Measurements from ENCODE around the gene PARPBP.
"Not testable (repeated sequence)": the region's sequence is repeated elsewhere in the genome, so short reads cannot be mapped to it uniquely, and the experiment has no call there.

Gene PARPBP

DNA sequence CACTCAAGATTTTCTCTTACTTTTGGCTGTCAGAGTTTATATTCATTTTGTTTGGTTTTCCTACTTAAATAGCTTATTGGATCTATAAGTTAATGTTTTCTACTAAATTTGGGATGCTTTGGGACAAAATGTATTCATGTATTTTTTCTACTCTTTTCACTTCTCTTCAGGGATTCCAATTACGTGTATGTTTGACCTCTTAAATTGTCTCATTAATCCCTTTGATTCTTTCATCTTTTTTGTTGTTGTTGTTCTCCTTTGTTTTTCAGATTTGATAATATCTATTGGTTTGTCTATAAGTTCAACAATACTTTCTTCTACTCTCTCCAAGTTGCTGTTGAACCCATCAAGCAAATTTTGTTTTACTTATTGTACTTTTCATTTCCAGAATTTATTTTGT, 43.4 kb downstream of the PARPBP start:
- no peak for DNase-seq

DNA sequence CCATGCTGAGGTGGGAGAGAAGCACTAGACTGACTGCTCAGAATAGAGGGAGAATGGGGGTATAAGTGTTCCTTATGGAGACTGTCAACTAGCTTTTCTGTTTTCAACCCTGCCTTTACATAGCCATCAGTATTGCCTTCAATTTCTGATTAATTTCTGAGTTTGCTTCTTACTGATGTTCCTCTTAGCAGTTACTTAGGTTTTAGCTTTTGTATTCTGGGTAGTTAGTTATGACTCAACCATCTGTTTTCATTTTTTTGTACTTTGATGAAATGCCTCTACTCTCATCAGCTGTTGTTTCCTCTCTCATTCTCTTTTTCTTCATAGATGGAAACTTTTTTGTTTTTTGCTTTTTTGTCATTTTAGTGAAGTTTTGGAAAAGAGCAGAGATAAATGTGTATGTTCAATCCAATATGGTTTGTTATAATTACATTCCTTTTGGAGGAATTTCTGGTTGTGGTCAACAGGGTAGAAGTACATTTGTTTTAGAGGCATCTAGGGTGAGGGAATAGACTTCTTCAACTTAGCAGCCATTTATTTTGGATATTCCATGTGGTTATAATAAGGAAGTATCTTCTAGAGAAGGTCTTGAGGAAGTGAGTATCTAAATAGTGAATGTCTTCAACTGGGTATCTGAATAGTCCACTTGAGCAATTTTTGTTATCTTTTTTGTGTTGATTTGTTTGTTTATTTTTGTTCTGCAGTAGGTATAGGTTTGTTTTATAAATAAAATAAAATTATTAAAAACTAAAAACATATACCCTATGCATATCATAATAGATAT, 48.0 kb downstream of the PARPBP start:
- DNase-seq = peak in 1 of 5 donors; percentile 56

DNA sequence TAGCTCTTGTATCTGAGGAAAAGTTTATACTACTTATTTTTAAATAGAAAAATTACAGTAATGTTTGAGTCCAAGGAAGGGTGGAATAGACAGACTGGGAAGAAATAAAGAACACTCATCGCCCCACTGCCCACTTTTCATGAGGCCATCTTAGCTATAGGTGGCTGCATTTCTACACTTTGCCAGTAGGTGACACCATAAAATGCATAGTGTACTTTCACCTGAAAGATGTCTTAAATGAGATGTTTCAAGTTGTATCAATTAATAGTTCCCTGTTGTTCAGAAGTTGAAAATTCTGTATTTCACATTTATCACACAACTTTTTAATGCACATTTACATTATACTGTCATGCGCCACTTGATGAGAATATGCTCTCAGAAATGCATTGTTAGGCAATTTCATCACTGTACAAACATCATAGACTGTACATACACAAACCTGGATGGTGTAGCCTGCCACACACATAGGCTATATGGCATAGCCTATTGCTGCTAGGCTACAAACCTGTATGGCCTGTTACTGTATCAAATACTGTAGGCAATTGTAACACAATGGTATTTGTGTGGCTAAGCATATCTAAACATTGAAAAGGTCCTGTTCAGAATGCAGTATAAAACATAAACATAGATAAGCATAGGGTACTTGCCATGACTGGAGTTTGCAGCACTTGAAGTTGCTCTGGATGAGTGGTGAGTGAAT, 50.1 kb downstream of the PARPBP start:
- peak in 1 of 5 donors; percentile 42 for DNase-seq

DNA sequence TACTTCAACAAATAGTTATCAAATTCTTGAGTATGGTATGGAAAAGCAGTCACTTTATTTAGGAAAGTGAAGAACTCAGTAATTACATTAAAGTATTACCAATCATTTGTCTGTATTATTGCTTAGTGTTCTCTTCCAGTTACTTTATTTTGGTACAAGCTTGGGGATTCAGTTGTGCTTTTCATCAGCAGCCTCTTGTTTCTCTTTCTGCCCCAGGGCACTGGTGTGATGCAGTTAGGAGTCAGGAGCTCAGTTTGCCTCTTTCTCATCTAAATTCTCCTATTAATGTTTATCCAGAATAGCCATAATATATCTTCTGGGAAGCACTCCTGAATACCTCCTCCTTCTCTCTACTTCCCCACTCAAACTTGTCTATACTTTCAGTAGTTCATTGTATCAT, 52.0 kb downstream of the PARPBP start:
- no peak for DNase-seq

DNA sequence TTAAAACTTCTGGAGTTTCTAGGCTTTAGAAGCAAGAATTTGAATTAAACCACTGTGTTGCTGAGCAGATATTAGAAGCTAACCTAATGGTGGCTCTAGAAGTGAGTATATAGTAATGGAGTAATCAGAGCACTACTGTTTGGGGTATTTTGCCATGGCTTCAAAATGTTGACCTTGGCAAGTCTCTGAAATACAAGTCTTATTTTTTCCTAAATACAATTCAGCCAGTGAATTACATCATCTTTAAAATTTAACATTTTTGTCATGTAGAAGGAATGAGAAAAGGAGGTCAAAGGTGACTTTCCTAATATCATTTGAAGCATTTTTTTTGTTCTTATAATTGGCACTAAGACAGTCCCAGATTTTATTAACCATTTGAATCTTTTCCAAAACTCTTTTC, 52.5 kb downstream of the PARPBP start:
- DNase-seq = no peak

DNA sequence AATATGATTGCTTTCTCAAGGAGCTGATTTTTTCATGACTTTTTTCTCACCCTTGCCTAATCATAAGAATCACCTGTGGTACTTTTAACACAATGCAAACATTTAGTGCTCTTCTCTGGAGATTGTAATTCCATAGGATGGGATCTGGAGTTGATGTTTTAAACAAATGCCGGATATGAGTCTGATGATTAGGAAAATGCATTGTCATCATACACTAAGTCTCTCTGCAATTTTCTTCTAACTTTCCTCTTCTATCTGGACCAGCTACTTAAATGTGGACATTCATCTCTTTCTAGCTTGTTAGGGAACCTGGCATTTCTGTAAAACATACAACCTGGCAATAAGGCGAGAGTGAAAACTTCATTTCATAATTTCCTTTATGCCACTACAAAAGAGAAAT, 54.1 kb downstream of the PARPBP start:
- no peak for DNase-seq

DNA sequence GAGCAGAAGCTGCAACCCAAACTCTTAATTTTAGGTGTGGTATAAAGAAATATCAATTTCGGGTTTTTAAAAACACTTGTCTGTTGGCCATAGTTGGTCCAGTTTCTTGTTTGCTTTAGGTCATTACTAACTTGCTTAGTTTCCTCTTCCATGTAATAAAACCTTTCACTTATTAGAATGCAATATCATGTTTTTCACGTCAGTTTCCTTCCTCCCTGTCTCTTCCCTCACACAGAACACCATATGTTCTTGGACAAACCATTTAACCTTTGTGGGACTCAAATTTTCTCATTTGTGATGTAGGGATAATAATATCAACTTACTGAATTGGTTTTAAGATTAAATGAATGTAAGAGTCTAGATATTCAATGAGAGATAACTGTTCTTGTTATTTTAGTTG, 54.8 kb downstream of the PARPBP start:
- DNase-seq = no peak

DNA sequence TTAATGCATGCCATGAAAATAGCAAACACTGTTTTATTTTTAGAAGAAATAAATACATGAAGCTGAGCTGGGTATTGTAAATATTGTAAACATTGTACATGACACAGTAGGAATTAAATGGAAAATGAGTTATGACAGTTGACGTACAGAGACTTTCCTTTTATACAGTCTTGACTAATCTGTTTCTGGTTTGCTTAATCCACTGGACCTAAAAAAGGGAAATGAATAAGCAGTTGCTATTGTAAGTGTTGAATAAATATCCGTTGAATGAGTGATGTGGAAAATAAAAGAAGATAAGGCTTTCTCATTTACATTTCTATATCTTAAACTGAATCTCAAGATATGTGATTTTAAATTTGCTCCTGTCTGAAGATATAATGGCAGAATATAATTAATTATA, 62.7 kb downstream of the PARPBP start:
- no peak for DNase-seq

DNA sequence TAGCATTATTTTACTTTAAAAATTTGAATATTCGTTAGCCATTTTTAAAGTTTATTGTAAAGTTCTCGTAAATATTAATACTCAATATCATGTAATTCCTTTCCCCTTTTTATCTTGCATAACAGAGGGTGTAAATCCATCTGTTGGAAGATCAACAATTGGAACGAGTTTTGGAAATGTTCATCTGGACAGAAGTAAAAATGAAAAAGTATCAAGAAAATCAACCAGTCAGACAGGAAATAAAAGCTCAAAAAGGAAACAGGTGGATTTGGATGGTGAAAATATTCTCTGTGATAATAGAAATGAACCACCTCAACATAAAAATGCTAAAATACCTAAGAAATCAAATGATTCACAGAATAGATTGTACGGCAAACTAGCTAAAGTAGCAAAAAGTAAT, 75.8 kb downstream of the PARPBP start:
- DNase-seq = no peak

DNA sequence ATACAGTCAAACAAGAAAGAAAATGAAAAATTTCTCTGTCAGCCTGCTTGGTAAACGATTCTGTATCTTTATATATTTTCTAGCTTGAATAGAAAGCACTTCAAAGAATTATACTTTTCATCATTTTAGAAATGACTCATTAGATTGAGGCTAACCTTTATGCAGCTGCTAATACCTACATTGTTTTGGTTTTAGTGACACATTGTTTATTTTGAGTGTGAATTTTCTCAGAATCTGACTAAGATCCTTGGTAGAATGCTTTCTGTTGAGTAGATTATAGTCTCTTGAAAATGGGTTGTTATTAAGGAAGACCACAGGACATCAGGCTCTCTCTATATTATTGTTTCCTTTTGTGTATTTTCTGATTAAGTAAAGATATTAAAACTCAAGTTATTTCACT, 77.8 kb downstream of the PARPBP start, which contains the start of gene PMCH:
Gene PMCH (minus strand): TSS at position 45 of the 400 bp plus-strand sequence. CDS start 63 bp downstream, outside the sequence.
- DNase-seq = peak in 1 of 5 donors; percentile 79

DNA sequence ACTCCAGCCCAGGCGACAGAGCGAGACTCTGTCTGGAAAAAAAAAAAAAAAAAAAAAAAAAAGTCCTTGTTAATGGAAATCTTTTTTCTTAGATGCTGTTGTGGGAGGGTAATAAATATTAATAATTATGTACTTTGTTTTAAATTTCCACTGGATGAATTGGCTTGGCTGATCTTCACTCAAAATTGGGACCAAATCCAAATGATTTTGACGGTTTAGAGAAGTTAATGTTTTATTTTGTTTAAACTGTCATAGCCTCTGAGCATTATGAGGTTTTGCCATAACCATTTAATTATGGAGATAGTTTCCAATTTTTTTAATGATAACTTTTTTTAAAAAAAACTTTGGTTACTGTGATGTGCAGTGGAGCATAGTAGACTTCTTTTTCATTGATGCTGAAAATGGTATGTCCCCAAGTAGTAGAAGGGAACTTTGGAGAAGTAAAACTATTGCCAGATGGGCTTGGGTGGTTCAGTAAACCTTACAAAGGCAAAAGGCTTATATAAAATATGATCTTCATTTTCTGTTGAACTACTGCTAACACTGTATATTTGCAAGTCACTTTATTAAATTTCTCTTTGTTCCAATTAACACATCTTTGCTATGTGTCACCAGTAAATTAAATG, 81.6 kb downstream of the PARPBP start:
- DNase-seq = no peak

DNA sequence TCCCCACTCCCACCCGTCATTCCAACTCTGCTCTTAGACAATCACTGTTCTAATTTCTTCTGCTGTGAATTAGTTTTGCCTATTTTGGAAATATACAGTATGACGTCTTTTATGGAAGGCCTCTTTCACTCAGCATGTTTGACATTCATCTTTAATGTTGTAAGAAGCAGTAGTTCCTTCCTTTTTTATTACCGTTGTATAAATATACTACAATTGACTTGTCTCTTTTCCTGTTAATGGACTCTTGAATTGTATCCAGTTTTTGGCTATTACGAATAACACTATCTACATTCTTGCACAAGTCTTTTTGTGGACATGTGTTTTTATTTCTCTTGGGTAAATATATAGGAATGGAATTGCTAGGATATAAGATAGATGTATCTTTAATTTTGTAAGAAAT, 82.6 kb downstream of the PARPBP start:
- no peak for DNase-seq

DNA sequence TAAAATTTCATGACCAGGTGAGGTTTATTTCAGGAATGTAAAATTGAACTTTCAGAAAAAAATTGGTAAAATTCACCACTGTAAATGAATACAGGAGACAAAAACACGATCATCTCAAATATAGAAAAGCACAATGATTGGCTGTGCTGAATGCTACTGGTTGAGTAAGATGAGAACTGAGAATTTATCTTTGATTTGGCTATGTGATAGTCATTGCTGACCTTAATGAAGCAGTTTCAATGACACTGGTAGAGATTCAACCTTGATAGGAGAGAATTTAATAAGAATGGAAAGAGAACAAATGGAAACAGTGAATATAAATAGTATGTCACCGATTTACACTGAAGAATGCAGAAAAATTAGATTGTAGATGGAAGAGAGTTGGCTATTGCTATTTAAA, 84.0 kb downstream of the PARPBP start:
- no peak for DNase-seq

DNA sequence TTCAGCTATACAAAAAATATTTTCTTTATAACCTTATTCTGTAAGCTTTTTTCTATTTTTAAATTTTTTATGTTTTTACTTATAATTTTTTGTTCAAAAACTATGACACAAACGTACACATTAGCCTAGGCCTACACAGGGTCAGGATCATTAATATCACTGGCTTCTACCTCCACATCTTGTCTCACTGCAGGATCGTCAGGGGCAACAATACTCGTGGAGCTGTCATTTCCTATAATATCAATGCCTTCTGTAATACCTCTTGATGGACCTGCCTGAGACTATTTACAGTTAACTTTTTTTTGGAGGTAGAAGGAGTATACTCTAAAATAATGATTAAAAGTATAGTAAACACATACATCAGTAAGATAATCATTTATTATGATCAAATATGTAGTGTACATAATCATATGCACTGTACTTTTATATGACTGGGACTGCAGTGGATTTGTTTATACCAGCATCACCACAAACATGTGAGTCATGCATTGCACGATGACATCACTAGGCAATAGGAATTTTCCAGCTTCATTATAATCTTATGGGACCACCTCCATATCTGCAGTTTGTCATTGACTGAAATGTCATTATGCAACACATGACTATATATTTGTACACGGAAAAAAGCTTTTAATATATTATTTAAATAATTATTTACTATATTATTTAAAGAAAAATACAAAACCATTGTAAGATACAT, 96.2 kb downstream of the PARPBP start:
- DNase-seq = no peak

DNA sequence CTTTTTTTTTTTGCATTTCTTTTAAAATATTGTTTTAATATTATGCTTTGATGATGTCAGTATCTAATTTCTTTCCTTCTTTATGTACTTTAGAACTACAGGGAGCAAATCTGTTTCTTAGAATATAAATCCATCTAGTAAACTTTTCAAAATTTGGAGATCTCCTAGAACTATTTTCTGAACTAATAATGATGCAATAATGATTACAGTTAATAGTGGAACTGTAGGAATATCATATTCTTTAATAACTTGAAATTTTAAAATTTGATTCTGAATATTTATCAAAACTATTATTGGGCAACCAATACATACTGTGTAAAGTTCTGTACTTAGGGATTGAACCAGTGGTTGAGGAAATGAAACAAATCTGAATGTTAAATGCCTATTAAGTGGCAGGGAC, 100.8 kb downstream of the PARPBP start:
- no peak for DNase-seq

DNA sequence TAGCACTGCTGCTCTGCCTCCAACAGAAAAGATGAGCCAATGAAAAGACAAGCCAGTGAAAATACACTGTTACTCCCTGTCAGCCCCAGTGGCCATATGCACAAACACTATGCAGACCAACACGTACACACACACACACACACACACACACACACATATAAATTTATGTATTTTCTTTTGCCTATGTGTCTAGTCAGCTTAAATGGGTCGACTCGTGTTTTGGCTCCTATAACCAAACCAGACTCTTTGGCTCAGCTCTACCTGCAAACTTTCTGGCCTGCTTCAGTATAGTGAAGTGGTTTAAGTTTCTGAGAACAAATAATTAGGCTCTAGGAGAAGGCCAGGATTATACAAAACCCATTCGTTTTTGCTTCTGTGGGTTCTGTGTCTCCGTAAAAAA, 108.0 kb downstream of the PARPBP start:
- DNase-seq = no peak

DNA sequence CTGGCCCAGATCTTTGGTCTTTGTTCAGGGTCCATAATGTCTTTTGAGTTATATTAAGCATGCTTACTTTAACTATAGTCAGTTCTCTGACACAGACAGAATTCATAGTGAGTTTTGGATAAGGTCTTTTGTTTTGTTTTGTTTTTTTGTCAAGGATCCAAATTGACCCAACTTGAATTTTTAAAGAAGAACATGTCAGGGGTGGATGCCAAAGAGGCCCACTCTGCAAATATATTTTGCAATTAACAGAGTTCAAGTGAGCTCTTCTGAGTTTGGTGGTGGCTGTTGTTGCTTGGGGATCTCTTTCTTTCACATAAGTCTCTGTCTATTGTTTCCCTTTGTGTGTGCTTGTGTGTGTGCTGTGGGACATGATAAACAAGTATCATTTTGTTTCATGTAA, 112.1 kb downstream of the PARPBP start:
- no peak for DNase-seq

DNA sequence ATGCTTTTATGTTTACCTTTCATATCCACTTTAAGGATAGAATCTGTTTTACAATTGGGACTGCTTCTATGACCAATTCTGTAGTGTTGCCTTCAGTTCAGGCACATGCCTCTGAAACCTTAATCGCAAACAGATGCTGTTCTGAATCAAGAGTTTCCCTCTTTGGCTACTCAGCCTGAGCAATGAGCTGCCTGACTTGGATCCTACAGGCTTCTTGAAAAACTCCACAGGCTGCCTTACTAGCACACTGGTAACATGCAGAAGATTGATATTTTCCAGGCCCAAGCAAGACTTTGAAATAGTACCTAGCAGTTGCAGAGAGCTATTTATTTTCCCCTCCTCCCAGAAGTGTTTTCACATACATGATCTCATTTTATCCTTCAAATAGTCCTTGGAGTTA, 112.5 kb downstream of the PARPBP start:
- no peak for DNase-seq

DNA sequence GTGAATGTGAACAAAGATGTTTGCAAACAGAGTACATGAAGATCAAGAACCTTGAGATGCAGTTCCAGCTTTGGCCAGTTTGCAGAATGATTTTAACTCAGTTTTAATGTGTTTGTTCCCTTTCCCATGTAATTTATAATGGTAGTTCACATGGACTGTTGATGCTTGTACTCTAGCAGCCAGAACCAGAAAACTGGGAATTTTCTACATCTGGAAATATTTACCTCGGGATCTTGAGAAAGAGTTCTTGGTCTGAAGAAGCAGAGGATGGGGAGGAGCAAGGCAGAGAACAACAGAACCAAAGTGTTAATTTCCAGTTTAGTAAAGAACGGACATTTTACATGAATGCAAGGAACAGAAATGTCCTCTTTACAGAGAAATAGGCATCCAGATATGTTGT, 114.6 kb downstream of the PARPBP start:
- DNase-seq = no peak

DNA sequence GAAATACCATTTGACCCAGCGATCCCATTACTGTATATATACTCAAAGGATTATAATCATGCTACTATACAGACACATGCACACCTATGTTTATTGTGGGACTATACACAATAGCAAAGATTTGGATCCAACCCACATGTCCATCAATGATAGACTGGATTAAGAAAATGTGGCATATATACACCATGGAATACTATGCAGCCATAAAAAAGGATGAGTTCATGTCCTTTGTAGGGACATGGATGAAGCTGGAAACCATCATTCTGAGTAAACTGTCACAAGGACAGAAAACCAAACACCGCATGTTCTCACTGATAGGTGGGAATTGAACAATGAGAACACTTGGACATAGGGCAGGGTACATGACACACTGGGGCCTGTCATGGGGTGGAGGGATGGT, 120.9 kb downstream of the PARPBP start:
- DNase-seq = not testable (repeated sequence)
